SJSA1 (cell line): ENCODE data around the gene DNAAF3. TPM values are rescaled to one million over a fixed set of nuclear protein-coding genes. Genes with fewer than 3 reads are reported as not detected.
A peak's percentile ranks its signal among the peaks of the same experiment; 100 is the strongest.

Experiments
- DNase-seq, 2 experiments: peaks; one replicate each; pipeline ENCODE4 v3.0.0-alpha.2; 2015 to 2020; ENCODE audit warnings: low spot score in 2 of 2, low read depth in 1 of 2
- H3K27ac ChIP-seq: fragments of 250-450 bp; sonication (Bioruptor Pico); 2 replicates; pipeline ENCODE4 v1.5.1; 2020; ENCODE audit warnings: mild to moderate bottlenecking, moderate library complexity
- H3K27me3 ChIP-seq: fragments of 250-450 bp; sonication (Bioruptor Pico); replicated peaks from 2 replicates; pipeline ENCODE4 v1.5.1; 2020; ENCODE audit warnings: mild to moderate bottlenecking, moderate library complexity
- H3K36me3 ChIP-seq: fragments of 250-450 bp; sonication (Bioruptor Pico); 2 replicates; pipeline ENCODE4 v1.5.1; 2020; ENCODE audit warnings: mild to moderate bottlenecking
- H3K4me1 ChIP-seq: fragments of 250-450 bp; sonication (Bioruptor Pico); replicated peaks from 2 replicates; pipeline ENCODE4 v1.6.1; 2021; ENCODE audit warnings: mild to moderate bottlenecking
- H3K4me3 ChIP-seq: fragments of 250-450 bp; sonication (Bioruptor Pico); 2 replicates; pipeline ENCODE4 v1.5.1; 2020; ENCODE audit warnings: mild to moderate bottlenecking
- H3K9me3 ChIP-seq: fragments of 250-450 bp; sonication (Bioruptor Pico); replicated peaks from 2 replicates; pipeline ENCODE4 v1.5.1; 2020; ENCODE audit warnings: mild to moderate bottlenecking
- total RNA-seq: library from RNA; depleted of rRNA; stranded (reverse); fragments of >200 nt; shearing (Covaris generic); gene quantifications from 2 replicates; pipeline ENCODE4 v1.2.3, GENCODE V29; 2014

Gene DNAAF3
- total RNA-seq, 1 experiment from 2014 or later = 0.18 TPM

DNA sequence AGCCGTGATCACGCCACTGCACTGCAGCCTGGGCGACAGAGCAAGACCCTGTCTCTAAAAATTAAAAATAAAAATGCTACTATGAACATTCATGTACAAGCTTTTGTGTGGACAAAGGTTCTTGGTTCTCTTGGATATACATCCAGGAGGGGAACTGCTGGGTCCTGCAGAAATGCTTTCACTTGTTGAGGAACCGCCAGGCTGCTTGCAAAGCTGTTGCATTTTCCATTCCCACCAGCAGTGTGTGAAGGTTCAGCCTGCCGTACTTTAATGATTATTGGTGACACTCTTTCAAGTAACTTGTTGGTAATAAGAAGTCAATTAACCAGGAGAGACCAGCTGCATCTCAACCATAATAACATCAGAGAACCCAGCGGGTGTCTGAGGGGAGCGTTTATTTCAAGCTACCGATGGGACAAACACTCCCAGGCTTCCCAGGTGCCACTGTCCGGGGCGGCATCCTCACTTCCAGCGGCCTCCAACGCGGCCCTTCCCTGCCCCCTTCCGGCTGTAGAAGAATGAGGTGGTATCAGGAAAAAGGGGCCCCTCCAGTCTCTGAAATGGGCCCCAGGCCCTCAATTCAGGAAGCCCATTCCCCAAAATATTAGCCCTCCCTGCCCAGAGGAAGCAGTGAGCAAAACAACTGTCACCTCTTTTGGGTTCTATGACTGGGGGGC lies 33.8 kb downstream of the DNAAF3 start:
- no peak overlapping the region for H3K4me3 ChIP-seq
- H3K36me3 ChIP-seq = no peaks in the 10 kb centered on the region
- no peak for DNase-seq
- H3K27ac ChIP-seq = no peak overlapping the region
- no peaks in the 10 kb centered on the region for H3K9me3 ChIP-seq
- H3K4me1 ChIP-seq = no peaks in the 10 kb centered on the region
- H3K27me3 ChIP-seq = peaks cover 54% of the 10 kb centered on the region

DNA sequence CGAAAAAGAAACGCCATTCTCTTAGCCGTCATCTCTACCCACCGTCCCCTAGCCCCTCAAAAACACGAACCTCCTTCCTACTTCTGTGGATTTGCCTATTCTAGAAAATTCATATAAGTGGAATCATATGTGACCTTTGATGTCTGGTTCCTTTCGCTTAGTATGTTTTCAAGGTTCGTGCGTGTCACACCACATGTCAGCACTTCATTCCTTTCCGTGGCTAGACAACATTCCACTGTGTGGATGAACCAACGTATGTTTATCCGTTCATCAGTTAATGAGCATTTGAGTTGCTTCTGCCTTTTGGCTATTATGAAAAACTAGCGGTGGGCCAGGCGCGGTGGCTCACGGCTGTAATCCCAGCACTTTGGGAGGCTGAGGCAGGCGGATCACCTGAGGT lies 35.0 kb downstream of the DNAAF3 start:
- H3K4me3 ChIP-seq = no peak overlapping the region
- H3K9me3 ChIP-seq = no peaks in the 10 kb centered on the region
- H3K36me3 ChIP-seq = no peaks in the 10 kb centered on the region
- H3K4me1 ChIP-seq = no peaks in the 10 kb centered on the region
- H3K27ac ChIP-seq = no peak overlapping the region
- DNase-seq = no peak
- peaks cover 50% of the 10 kb centered on the region for H3K27me3 ChIP-seq

DNA sequence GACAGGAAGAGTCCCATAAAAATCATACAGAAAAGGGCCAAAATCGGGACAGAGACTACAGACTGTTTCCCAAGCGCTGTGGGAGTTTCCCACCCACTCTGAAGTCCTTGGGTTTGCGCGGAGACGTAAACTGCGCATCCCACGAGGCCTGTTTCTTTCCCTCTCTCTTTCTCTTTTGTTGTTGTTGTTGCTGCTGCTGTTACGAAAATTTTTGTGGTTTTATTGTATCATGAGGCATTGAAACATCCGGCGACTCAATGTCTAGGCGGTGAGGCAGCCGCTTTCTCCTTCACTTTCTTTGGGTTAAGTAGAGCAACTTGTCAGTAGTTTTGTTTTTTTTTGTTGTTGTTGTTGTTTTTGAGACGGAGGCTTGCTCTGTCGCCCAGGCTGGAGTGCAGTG lies 47.4 kb downstream of the DNAAF3 start:
- Histone ChIP-seq H3K27me3 (peaks cover 17% of the 10 kb centered on the region), H3K27ac (no peak overlapping the region), H3K4me3 (no peak overlapping the region), H3K9me3 (peaks cover 7% of the 10 kb centered on the region; the same call in 1 of the 2 replicates), H3K36me3 (peaks cover 3% of the 10 kb centered on the region; the same call in 1 of the 2 replicates), H3K4me1 (peaks cover 19% of the 10 kb centered on the region)
- DNase-seq = no peak

DNA sequence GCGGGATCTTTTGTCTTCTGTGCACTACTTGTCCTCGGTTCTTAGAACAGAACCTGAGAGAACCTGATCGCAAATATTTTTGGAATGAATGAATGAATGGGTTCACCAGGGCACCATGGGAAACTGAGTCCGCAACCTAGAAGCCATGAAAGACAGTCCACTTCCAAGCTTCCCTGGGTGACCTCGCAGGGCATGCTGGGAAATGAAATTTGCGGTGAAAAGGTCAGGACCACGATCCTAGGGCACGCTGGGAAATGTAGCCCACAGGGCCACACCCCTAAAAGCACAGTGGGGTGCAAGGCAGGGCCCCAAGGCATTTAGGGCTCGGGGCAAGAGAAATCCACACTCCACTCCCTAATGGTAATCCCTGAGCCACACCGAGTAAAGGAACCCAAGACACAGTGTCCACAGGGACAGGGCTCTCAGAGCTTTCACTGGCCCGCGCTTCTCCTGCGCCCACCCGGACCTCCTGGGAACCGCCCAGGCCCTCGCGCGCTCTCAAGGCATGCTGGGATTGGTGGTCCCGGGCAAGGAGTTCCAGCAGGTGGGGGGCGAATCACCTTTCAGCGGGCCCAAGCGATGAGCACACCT lies 47.9 kb downstream of the DNAAF3 start:
- Histone ChIP-seq H3K36me3 (peaks cover 5% of the 10 kb centered on the region; the same call in 1 of the 2 replicates), H3K4me1 (peaks cover 19% of the 10 kb centered on the region), H3K27me3 (peaks cover 13% of the 10 kb centered on the region), H3K4me3 (peak overlapping the region; percentile 94; the same call in 1 of the 2 replicates), H3K27ac (no peak overlapping the region), H3K9me3 (peaks cover 7% of the 10 kb centered on the region; the same call in 1 of the 2 replicates)
- no peak for DNase-seq

DNA sequence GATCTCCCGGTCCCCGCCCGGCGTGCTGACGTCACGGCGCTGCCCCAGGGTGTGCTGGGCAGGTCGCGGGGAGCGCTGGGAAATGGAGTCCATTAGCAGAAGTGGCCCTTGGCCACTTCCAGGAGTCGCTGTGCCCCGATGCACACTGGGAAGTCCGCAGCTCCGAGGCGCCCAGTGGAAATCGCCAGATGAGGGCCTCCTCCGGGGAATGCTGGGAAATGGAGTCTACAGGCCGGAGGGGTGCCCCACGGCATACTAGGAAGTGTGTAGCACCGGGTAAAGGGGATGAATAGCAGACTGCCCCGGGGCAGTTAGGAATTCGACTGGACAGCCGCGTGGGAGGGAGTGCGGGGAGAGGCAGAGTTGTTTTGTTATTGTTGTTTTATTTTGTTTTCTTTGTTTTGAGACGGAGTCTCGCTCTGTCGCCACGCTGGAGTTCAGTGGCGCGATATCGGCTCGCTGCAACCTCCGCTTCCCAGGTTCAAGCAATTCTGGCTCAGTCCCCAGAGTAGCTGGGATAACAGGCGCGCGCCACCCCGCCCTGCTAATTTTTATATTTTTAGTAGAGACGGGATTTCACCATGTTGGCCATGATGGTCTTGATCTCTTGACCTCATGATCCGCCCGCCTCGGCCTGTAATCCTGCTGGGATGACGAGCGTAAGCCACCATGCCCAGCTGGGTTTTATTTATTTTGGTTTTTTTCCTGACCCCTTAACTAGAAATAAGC lies 48.6 kb downstream of the DNAAF3 start:
- Histone ChIP-seq H3K27me3 (peaks cover 9% of the 10 kb centered on the region; the same call in 1 of the 2 replicates), H3K4me3 (peak overlapping the region; percentile 94), H3K36me3 (peaks cover 9% of the 10 kb centered on the region), H3K4me1 (peaks cover 19% of the 10 kb centered on the region), H3K9me3 (peaks cover 7% of the 10 kb centered on the region; the same call in 1 of the 2 replicates), H3K27ac (no peak overlapping the region)
- peak; percentile 94 to 99 for DNase-seq

DNA sequence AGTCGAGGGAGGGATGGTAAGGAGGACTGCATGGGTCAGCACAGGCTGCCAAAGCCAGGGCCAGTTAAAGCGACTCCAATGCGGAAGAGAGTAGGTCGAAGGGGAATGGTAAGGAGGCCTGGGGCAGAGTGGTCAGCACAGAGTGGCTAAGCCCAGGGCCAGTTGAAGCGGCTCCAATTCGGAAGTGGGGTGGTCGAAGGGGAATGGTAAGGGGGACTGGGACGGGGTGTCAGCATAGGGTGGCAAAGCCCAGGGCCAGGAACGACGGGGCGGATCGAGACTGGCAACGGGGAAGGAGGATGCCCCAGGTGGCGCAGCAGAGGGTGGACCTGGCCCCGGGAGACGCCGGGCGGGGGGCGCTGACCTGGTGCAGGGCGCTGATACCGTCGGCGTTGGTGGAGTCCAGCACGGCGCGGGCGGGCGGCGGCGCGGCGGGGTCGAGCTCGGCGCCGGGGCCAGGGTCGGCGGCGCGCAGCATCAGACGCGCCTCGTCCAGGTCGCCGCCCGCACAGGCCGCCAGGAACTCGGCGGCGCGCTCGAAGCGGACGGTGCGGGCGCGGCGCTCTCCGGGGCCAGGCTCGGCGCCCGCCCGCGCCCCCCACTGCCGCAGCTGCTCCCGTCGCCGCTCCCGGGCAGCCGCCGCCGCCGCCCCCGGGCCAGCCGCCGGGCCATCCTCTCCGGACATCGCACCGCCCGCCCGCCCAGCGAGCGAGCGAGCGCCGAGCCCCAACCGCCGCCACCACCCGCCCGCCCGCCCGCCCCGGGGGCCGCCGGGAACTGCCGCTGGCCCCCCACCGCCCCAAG lies 49.4 kb downstream of the DNAAF3 start, which contains the start of gene PPP1R12C:
Gene PPP1R12C (minus strand): TSS at position 779 of the 804 bp plus-strand sequence. CDS start 94 bp downstream, at position 685.
- peaks cover 19% of the 10 kb centered on the region for H3K4me1 ChIP-seq
- peaks cover 7% of the 10 kb centered on the region; the same call in 1 of the 2 replicates for H3K9me3 ChIP-seq
- H3K4me3 ChIP-seq = peak within 1 kb of the TSS; percentile 94
- DNase-seq = peak; percentile 14 to 47
- H3K36me3 ChIP-seq = peaks cover 16% of the 10 kb centered on the region
- no peak within 1 kb of the TSS for H3K27ac ChIP-seq
- 0 out of 2 replicates have a peak, but pooled peaks cover 4% of the 10 kb centered on the region for H3K27me3 ChIP-seq

DNA sequence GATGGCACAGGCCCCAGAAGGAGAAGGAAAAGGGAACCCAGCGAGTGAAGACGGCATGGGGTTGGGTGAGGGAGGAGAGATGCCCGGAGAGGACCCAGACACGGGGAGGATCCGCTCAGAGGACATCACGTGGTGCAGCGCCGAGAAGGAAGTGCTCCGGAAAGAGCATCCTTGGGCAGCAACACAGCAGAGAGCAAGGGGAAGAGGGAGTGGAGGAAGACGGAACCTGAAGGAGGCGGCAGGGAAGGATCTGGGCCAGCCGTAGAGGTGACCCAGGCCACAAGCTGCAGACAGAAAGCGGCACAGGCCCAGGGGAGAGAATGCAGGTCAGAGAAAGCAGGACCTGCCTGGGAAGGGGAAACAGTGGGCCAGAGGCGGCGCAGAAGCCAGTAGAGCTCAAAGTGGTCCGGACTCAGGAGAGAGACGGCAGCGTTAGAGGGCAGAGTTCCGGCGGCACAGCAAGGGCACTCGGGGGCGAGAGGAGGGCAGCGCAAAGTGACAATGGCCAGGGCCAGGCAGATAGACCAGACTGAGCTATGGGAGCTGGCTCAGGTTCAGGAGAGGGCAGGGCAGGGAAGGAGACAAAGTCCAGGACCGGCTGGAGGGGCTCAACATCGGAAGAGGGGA lies 50.1 kb downstream of the DNAAF3 start:
- peaks cover 16% of the 10 kb centered on the region for H3K36me3 ChIP-seq
- DNase-seq = peak; percentile 47 to 63
- no peak overlapping the region for H3K27ac ChIP-seq
- H3K4me3 ChIP-seq = peak overlapping the region; percentile 94
- H3K4me1 ChIP-seq = peaks cover 19% of the 10 kb centered on the region
- H3K27me3 ChIP-seq = 0 out of 2 replicates have a peak, but pooled peaks cover 1% of the 10 kb centered on the region
- peaks cover 7% of the 10 kb centered on the region; the same call in 1 of the 2 replicates for H3K9me3 ChIP-seq

DNA sequence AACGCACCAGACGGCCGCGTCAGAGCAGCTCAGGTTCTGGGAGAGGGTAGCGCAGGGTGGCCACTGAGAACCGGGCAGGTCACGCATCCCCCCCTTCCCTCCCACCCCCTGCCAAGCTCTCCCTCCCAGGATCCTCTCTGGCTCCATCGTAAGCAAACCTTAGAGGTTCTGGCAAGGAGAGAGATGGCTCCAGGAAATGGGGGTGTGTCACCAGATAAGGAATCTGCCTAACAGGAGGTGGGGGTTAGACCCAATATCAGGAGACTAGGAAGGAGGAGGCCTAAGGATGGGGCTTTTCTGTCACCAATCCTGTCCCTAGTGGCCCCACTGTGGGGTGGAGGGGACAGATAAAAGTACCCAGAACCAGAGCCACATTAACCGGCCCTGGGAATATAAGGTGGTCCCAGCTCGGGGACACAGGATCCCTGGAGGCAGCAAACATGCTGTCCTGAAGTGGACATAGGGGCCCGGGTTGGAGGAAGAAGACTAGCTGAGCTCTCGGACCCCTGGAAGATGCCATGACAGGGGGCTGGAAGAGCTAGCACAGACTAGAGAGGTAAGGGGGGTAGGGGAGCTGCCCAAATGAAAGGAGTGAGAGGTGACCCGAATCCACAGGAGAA lies 50.9 kb downstream of the DNAAF3 start:
- H3K9me3 ChIP-seq = peaks cover 7% of the 10 kb centered on the region; the same call in 1 of the 2 replicates
- peak overlapping the region; percentile 94 for H3K4me3 ChIP-seq
- H3K27ac ChIP-seq = no peak overlapping the region
- no peak for DNase-seq
- H3K36me3 ChIP-seq = peaks cover 16% of the 10 kb centered on the region
- peaks cover 19% of the 10 kb centered on the region for H3K4me1 ChIP-seq
- no peaks in the 10 kb centered on the region for H3K27me3 ChIP-seq

DNA sequence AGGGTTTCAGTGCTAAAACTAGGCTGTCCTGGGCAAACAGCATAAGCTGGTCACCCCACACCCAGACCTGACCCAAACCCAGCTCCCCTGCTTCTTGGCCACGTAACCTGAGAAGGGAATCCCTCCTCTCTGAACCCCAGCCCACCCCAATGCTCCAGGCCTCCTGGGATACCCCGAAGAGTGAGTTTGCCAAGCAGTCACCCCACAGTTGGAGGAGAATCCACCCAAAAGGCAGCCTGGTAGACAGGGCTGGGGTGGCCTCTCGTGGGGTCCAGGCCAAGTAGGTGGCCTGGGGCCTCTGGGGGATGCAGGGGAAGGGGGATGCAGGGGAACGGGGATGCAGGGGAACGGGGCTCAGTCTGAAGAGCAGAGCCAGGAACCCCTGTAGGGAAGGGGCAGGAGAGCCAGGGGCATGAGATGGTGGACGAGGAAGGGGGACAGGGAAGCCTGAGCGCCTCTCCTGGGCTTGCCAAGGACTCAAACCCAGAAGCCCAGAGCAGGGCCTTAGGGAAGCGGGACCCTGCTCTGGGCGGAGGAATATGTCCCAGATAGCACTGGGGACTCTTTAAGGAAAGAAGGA lies 51.8 kb downstream of the DNAAF3 start:
- Histone ChIP-seq H3K27me3 (no peaks in the 10 kb centered on the region), H3K4me3 (no peak overlapping the region), H3K36me3 (peaks cover 19% of the 10 kb centered on the region), H3K4me1 (peaks cover 19% of the 10 kb centered on the region), H3K27ac (no peak overlapping the region), H3K9me3 (peaks cover 7% of the 10 kb centered on the region; the same call in 1 of the 2 replicates)
- no peak for DNase-seq

DNA sequence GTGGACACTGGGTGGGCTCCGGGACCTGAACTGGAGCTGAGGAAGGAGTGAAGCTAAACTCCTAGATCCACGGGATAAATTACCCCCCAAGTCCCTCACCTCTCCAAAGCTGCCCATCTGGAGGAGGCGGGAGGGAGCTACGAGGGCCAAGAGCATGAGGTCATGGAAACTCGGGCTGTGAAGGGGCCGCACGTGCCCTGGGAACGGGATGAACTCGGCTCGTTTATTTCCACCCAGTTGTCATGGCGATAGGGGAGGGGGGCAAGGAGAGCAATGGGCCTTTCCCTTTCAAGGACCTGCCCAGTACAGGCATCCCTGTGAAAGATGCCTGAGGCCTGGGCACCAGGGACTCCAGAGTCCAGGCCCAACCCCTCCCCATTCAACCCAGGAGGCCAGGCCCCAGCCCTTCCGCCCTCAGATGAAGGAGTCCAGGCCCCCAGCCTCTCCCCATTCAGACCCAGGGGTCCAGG lies 52.8 kb downstream of the DNAAF3 start:
- Histone ChIP-seq H3K4me1 (peaks cover 19% of the 10 kb centered on the region), H3K9me3 (peaks cover 5% of the 10 kb centered on the region; the same call in 1 of the 2 replicates), H3K27ac (no peak overlapping the region), H3K27me3 (no peaks in the 10 kb centered on the region), H3K4me3 (no peak overlapping the region), H3K36me3 (peaks cover 29% of the 10 kb centered on the region)
- DNase-seq = peak; percentile 17 to 51

DNA sequence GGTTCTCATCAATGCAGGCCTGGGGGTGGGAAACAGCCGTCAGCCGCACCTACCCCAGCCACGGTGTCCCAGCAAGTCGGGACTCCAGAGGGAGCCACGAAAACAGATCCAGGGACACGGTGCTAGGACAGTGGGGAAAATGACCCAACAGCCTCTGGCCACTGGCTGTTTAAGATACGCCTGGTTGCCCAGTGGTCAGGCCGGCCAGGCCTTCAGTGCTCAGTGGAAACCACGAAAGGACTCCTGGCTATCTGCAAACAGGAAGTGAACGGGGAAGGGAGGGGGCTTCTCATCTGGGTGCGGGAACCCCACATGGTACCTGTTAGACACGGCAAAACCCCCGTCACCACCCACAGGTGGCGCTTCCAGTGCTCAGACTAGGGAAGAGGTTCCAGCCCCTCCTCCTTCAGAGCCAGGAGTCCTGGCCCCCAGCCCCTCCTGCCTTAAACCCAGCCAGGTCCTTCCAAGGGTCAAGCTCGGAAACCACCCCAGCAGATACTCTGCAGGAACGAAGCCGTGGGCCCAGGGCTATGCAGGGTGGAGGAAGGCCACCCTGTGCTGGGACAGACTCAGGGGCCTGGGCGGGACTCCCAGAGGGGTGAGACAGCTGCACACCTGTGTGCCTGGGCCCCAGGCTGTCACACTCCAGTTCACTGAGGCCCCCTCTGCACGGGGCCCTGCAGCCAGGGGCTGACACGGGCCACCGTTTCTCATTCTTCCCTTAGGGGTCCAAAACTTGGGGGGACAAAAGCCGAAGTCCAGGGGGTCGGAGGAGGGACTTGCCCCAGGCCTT lies 53.4 kb downstream of the DNAAF3 start:
- Histone ChIP-seq H3K4me3 (no peak overlapping the region), H3K27me3 (no peaks in the 10 kb centered on the region), H3K27ac (no peak overlapping the region), H3K4me1 (peaks cover 15% of the 10 kb centered on the region), H3K36me3 (peaks cover 32% of the 10 kb centered on the region), H3K9me3 (peaks cover 4% of the 10 kb centered on the region; the same call in 1 of the 2 replicates)
- no peak for DNase-seq
